Measurements from ENCODE around the gene PAX7. TPM values are rescaled to one million over a fixed set of nuclear protein-coding genes. Genes with fewer than 3 reads are reported as not detected.

Gene PAX7
- total RNA-seq, 6 experiments from 2014 or later, result not detected

- no peak for TF ChIP-seq CTCF (IDR thresholded peaks at IDR 0.05)
- no peaks in the 10 kb centered on the region for H3K4me1 Mint-ChIP-seq (ENCODE audit: low read depth)
- no peaks in the 10 kb centered on the region for H3K9me3 Mint-ChIP-seq
- no peak overlapping the region for H3K4me3 Mint-ChIP-seq
- no peak overlapping the region for H3K27ac Mint-ChIP-seq
- H3K36me3 Mint-ChIP-seq (ENCODE audit: low read depth), result no peaks in the 10 kb centered on the region
- H3K27me3 Mint-ChIP-seq (ENCODE audit: insufficient read depth), result peaks cover 52% of the 10 kb centered on the region
- peak; percentile 0 for DNase-seq
Measured at GRCh38 chr1:18649693-18650370, 19.2 kb downstream of the PAX7 start.

GRCh38 chr1:18651713-18652112 is 21.1 kb downstream of the PAX7 start:
- H3K27ac Mint-ChIP-seq, result no peak overlapping the region
- no peak for DNase-seq
- H3K36me3 Mint-ChIP-seq (ENCODE audit: low read depth), result no peaks in the 10 kb centered on the region
- no peak overlapping the region for H3K4me3 Mint-ChIP-seq
- H3K27me3 Mint-ChIP-seq (ENCODE audit: insufficient read depth), result peaks cover 49% of the 10 kb centered on the region
- no peak for TF ChIP-seq CTCF (IDR thresholded peaks at IDR 0.05)
- no peaks in the 10 kb centered on the region for H3K4me1 Mint-ChIP-seq (ENCODE audit: low read depth)
- no peaks in the 10 kb centered on the region for H3K9me3 Mint-ChIP-seq

GRCh38 chr1:18652791-18653190 is 22.1 kb downstream of the PAX7 start:
- H3K36me3 Mint-ChIP-seq (ENCODE audit: low read depth), result no peaks in the 10 kb centered on the region
- DNase-seq, result no peak
- no peaks in the 10 kb centered on the region for H3K4me1 Mint-ChIP-seq (ENCODE audit: low read depth)
- no peak overlapping the region for H3K27ac Mint-ChIP-seq
- no peak for TF ChIP-seq CTCF (IDR thresholded peaks at IDR 0.05)
- H3K27me3 Mint-ChIP-seq (ENCODE audit: insufficient read depth), result peaks cover 56% of the 10 kb centered on the region
- no peaks in the 10 kb centered on the region for H3K9me3 Mint-ChIP-seq
- no peak overlapping the region for H3K4me3 Mint-ChIP-seq

GRCh38 chr1:18653367-18653766 is 22.7 kb downstream of the PAX7 start:
- Mint-ChIP-seq H3K27ac (no peak overlapping the region), H3K9me3 (no peaks in the 10 kb centered on the region), H3K4me3 (no peak overlapping the region), H3K27me3 (ENCODE audit: insufficient read depth) (peaks cover 56% of the 10 kb centered on the region), H3K36me3 (ENCODE audit: low read depth) (no peaks in the 10 kb centered on the region), H3K4me1 (ENCODE audit: low read depth) (no peaks in the 10 kb centered on the region)
- no peak for TF ChIP-seq CTCF (IDR thresholded peaks at IDR 0.05)
- DNase-seq, result no peak

- TF ChIP-seq CTCF (IDR thresholded peaks at IDR 0.05), result no peak
- Mint-ChIP-seq H3K27ac (no peak overlapping the region), H3K9me3 (no peaks in the 10 kb centered on the region), H3K4me3 (no peak overlapping the region), H3K36me3 (ENCODE audit: low read depth) (no peaks in the 10 kb centered on the region), H3K27me3 (ENCODE audit: insufficient read depth) (peaks cover 57% of the 10 kb centered on the region), H3K4me1 (ENCODE audit: low read depth) (no peaks in the 10 kb centered on the region)
- DNase-seq, result no peak
Measured at GRCh38 chr1:18653916-18654315, 23.3 kb downstream of the PAX7 start.
